Keratinocyte (primary cell): ENCODE measurements around the gene CISTR. TPM values are rescaled to one million over a fixed set of nuclear protein-coding genes. Genes with fewer than 3 reads are reported as not detected.

ENCODE experiments used
- DNase-seq: peaks from one replicate; pipeline ENCODE4 v3.0.0-alpha.2; 2011; ENCODE audit warnings: low read depth, missing footprints, low spot score
- FAIRE-seq: peaks from 2 replicates; lab custom pipeline; 2011; peaks lifted over from hg19 to GRCh38; lab: Jason Lieb, UNC
- H2AFZ ChIP-seq: 2 replicates; pipeline ENCODE4 v1.6.0; 2012; ENCODE audit warnings: low read length, control low read depth, inconsistent platforms; ENCODE audit not compliant: control insufficient read depth
- H3K27ac ChIP-seq: 2 replicates; pipeline ENCODE4 v1.5.1; 2011; ENCODE audit warnings: low read length; ENCODE audit not compliant: control insufficient read depth, insufficient read depth
- H3K27me3 ChIP-seq: 3 replicates; pipeline ENCODE4 v1.6.0; 2011; ENCODE audit warnings: low read length; ENCODE audit not compliant: control insufficient read depth, insufficient read depth; ENCODE audit errors: extremely low read depth
- H3K36me3 ChIP-seq, 2 experiments: 2 replicates in 1 of 2; 3 replicates in 1 of 2; pipeline ENCODE4 v1.5.1; 2011; ENCODE audit warnings: low read length in 2 of 2, mild to moderate bottlenecking in 1 of 2; ENCODE audit not compliant: control insufficient read depth in 2 of 2, insufficient read depth in 2 of 2; ENCODE audit errors: extremely low read depth in 1 of 2
- H3K4me1 ChIP-seq: 3 replicates; pipeline ENCODE4 v1.5.1; 2011; ENCODE audit warnings: low read length; ENCODE audit not compliant: control insufficient read depth, insufficient read depth; ENCODE audit errors: extremely low read depth
- H3K4me2 ChIP-seq: 3 replicates; pipeline ENCODE4 v1.6.0; 2011; ENCODE audit warnings: low read depth, low read length; ENCODE audit not compliant: control insufficient read depth, insufficient read depth; ENCODE audit errors: extremely low read depth
- H3K4me3 ChIP-seq, 3 experiments: fragments of 200-600 bp in 1 of 3; sonication (generic) in 1 of 3; 2 replicates in 2 of 3; 3 replicates in 1 of 3; pipeline ENCODE4 v1.5.1; 2011 to 2016; ENCODE audit warnings: low read length in 3 of 3, mild to moderate bottlenecking in 3 of 3, control low read depth in 2 of 3, inconsistent platforms in 1 of 3, low read depth in 1 of 3, mixed read lengths in 1 of 3, mixed run types in 1 of 3, moderate library complexity in 1 of 3; ENCODE audit not compliant: control insufficient read depth in 2 of 3, insufficient read depth in 2 of 3; ENCODE audit errors: extremely low read depth in 1 of 3
- H3K79me2 ChIP-seq: 2 replicates; pipeline ENCODE4 v1.6.0; 2012; ENCODE audit warnings: low read length; ENCODE audit not compliant: control insufficient read depth, insufficient read depth
- H3K9ac ChIP-seq: 3 replicates; pipeline ENCODE4 v1.6.0; 2011; ENCODE audit warnings: low read length; ENCODE audit not compliant: control insufficient read depth, insufficient read depth; ENCODE audit errors: extremely low read depth
- H3K9me1 ChIP-seq: 3 replicates; pipeline ENCODE4 v1.6.0; 2011; ENCODE audit warnings: low read length; ENCODE audit not compliant: control insufficient read depth, insufficient read depth; ENCODE audit errors: extremely low read depth
- H3K9me3 ChIP-seq: 2 replicates; pipeline ENCODE4 v1.5.1; 2012; ENCODE audit warnings: low read depth, low read length; ENCODE audit not compliant: control insufficient read depth
- H4K20me1 ChIP-seq: 3 replicates; pipeline ENCODE4 v1.6.0; 2011; ENCODE audit warnings: low read length; ENCODE audit not compliant: control insufficient read depth, insufficient read depth; ENCODE audit errors: extremely low read depth
- CTCF ChIP-seq, 3 experiments: IDR thresholded peaks in 1 of 3; conservative IDR thresholded peaks in 1 of 3; optimal IDR thresholded peaks in 1 of 3; 2 replicates in 2 of 3; 3 replicates in 1 of 3; pipeline versions ENCODE3 to v1.5.1; 2011; ENCODE audit warnings: low read length in 3 of 3, mild to moderate bottlenecking in 3 of 3, moderate library complexity in 2 of 3, control low read depth in 1 of 3, inconsistent platforms in 1 of 3; ENCODE audit not compliant: insufficient read depth in 2 of 3; ENCODE audit errors: extremely low read depth in 1 of 3
- EZH2 ChIP-seq: IDR thresholded peaks from one replicate; pipeline ENCODE4 v1.6.1; 2012; ENCODE audit warnings: inconsistent platforms, mild to moderate bottlenecking, low read length, moderate library complexity
- dilution Hi-C: fragments of 300-500 bp; cut with MboI; formaldehyde crosslinking; loops from one replicate; pipeline ENCODE4 v1.7.0; 2020; ENCODE audit warnings: low sequenced_read_pairs; ENCODE audit not compliant: extremely low pct_ligation_motif_present
- polyA plus RNA-seq, 5 experiments: library from polyadenylated mRNA; depleted of rRNA in 3 of 5; stranded (reverse) in 3 of 5; stranded (forward) in 1 of 5; unstranded in 1 of 5; fragments of >200 nt; gene quantifications; 1 replicate in 1 of 5; 2 replicates in 3 of 5; 3 replicates in 1 of 5; pipeline versions ENCODE4 v1.2.1 to v1.2.3, GENCODE V29; 2011 to 2012; ENCODE audit warnings: missing spikeins in 2 of 5, low read depth in 1 of 5, low replicate concordance in 1 of 5

The CISTR gene
- polyA plus RNA-seq, 1 donor (not counting 4 experiments of a cell fraction or from before 2014, with no cell fraction given): not detected

- DNase-seq (no peak), FAIRE-seq (no peak)
- no peaks in the 10 kb centered on the region for H3K9me1 ChIP-seq
- H3K36me3 ChIP-seq: no peaks in the 10 kb centered on the region
- H3K9ac ChIP-seq: no peak overlapping the region
- H3K79me2 ChIP-seq: no peaks in the 10 kb centered on the region
- H3K4me2 ChIP-seq: no peak overlapping the region
- no peak overlapping the region for H3K4me3 ChIP-seq
- TF ChIP-seq EZH2 (no peak), CTCF (optimal IDR thresholded peaks at IDR 0.05 in 1 of 3, IDR thresholded peaks at IDR 0.05 in 1 of 3, conservative IDR thresholded peaks at IDR 0.05 in 1 of 3; ENCODE audit: extremely low read depth in 1 of 3, insufficient read depth in 2 of 3, low read length in 3 of 3) (no peak)
- H3K27ac ChIP-seq: no peak overlapping the region
- peaks cover 30% of the 10 kb centered on the region for H3K27me3 ChIP-seq
- dilution Hi-C loops: no loop called here
- no peaks in the 10 kb centered on the region for H3K9me3 ChIP-seq
- H4K20me1 ChIP-seq: no peaks in the 10 kb centered on the region
- no peaks in the 10 kb centered on the region for H3K4me1 ChIP-seq
- H2AFZ ChIP-seq: no peak overlapping the region
Measured at GRCh38 chr12:53734425-53734824, 17.4 kb downstream of the CISTR start.

- H3K79me2 ChIP-seq: no peaks in the 10 kb centered on the region
- H3K36me3 ChIP-seq: no peaks in the 10 kb centered on the region
- no peak overlapping the region for H3K9ac ChIP-seq
- DNase-seq (no peak), FAIRE-seq (no peak)
- no peaks in the 10 kb centered on the region for H4K20me1 ChIP-seq
- TF ChIP-seq EZH2: no peak
- no peak for TF ChIP-seq CTCF (optimal IDR thresholded peaks at IDR 0.05 in 1 of 3, IDR thresholded peaks at IDR 0.05 in 1 of 3, conservative IDR thresholded peaks at IDR 0.05 in 1 of 3; ENCODE audit: extremely low read depth in 1 of 3, insufficient read depth in 2 of 3, low read length in 3 of 3)
- no peak overlapping the region for H2AFZ ChIP-seq
- H3K27me3 ChIP-seq: peaks cover 24% of the 10 kb centered on the region
- no peaks in the 10 kb centered on the region for H3K4me1 ChIP-seq
- dilution Hi-C loops: no loop called here
- H3K9me3 ChIP-seq: no peaks in the 10 kb centered on the region
- no peak overlapping the region for H3K4me3 ChIP-seq
- H3K9me1 ChIP-seq: no peaks in the 10 kb centered on the region
- no peak overlapping the region for H3K4me2 ChIP-seq
- H3K27ac ChIP-seq: no peak overlapping the region
Measured at GRCh38 chr12:53733807-53734200, 18.0 kb downstream of the CISTR start.
